HepG2 (cell line): ENCODE measurements around the gene NR2F1.

Experiments used
- CTCF ChIP-seq: sonication (generic); formaldehyde crosslinking; IDR thresholded peaks from 2 replicates; pipeline ENCODE4 v1.5.0; 2020; ENCODE audit warnings: mild to moderate bottlenecking, missing genetic modification reagents, moderate library complexity
- EP300 ChIP-seq, 3 experiments: sonication (generic) in 1 of 3; formaldehyde crosslinking in 1 of 3; IDR thresholded peaks; 2 replicates each; pipeline versions ENCODE4 v1.5.1 to v1.6.1; 2011 to 2020; ENCODE audit warnings: low read depth in 2 of 3, low read length in 2 of 3, borderline replicate concordance in 1 of 3, improper control_type of control experiment in 1 of 3, mild to moderate bottlenecking in 1 of 3, missing genetic modification reagents in 1 of 3, moderate library complexity in 1 of 3
- ESRRA ChIP-seq: sonication (generic); formaldehyde crosslinking; IDR thresholded peaks from 2 replicates; pipeline ENCODE4 v1.5.1; 2020; ENCODE audit warnings: mild to moderate bottlenecking, low read depth, missing genetic modification reagents
- HMGXB4 ChIP-seq, 2 experiments: sonication (generic) in 1 of 2; formaldehyde crosslinking in 1 of 2; IDR thresholded peaks; 2 replicates each; pipeline versions ENCODE4 v1.4.0 to v1.6.1; 2018 to 2020; ENCODE audit warnings: missing genetic modification reagents in 2 of 2, borderline replicate concordance in 1 of 2, low read depth in 1 of 2, mild to moderate bottlenecking in 1 of 2, missing biosample characterization in 1 of 2
- REST ChIP-seq, 2 experiments: IDR thresholded peaks; 2 replicates each; pipeline ENCODE4 v1.6.1; 2011 to 2012; ENCODE audit warnings: low read length in 2 of 2, borderline replicate concordance in 1 of 2, low read depth in 1 of 2, mild to moderate bottlenecking in 1 of 2, moderate library complexity in 1 of 2
- SP2 ChIP-seq: sonication (generic); formaldehyde crosslinking; IDR thresholded peaks from 2 replicates; pipeline ENCODE4 v1.5.1; 2020; ENCODE audit warnings: mild to moderate bottlenecking, missing genetic modification reagents
- USF2 ChIP-seq, 2 experiments: sonication (generic) in 1 of 2; formaldehyde crosslinking in 1 of 2; IDR thresholded peaks; 2 replicates each; pipeline versions ENCODE4 v1.5.1 to v1.6.1; 2011 to 2020; ENCODE audit warnings: borderline replicate concordance in 1 of 2, low read depth in 1 of 2, low read length in 1 of 2, mild to moderate bottlenecking in 1 of 2, missing genetic modification reagents in 1 of 2, moderate library complexity in 1 of 2
- ZBTB44 ChIP-seq: sonication (generic); formaldehyde crosslinking; IDR thresholded peaks from 2 replicates; pipeline ENCODE4 v1.4.0; 2020; ENCODE audit warnings: missing genetic modification reagents
- ZNF275 ChIP-seq: sonication (generic); formaldehyde crosslinking; IDR thresholded peaks from 2 replicates; pipeline ENCODE4 v1.8.0; 2022; ENCODE audit warnings: missing genetic modification reagents, mild to moderate bottlenecking, inconsistent platforms, borderline replicate concordance

DNA sequence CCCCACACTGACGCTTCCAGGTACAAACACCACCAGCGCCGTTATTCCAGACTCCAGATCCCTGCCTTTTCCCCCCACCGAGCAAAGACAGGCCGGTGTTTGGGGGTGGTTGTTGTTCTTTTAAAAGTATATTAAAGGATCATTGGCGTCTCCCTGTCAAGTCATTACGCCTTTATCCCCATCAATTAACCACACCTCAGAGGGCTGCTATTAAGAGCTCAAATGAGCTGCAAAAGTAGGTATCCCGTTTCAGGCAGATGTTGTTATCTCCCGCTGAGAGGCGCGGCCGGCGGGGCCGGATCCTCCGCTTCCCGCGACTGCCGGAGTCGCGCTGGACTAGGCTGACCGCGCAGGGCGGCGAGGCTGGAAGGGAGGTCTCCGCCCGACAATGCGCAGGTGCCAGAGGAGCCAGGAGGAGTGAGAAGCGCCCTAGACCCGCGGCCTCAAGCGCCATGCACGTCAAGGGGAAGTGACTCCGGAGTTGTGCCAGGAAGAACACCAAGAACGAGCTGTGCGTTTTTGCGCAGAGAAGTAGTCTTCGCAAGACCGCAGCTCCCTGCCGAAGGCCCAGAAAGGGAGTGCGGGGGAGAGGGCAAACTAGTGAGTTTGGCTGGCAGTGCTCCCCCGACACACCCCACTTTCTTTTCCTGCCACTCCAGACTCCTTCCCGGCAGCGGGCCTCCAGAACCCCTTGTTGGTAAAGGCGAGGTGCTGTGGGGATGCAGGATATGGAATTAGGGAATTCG, 10.2 kb upstream of the NR2F1 start:
- no peak for TF ChIP-seq HMGXB4 (CRISPR knock-in tag; IDR thresholded peaks at IDR 0.05; ENCODE audit: borderline replicate concordance in 1 of 2, low read depth in 1 of 2)
- no peak for TF ChIP-seq CTCF
- TF ChIP-seq ZBTB44 (CRISPR knock-in tag) = no peak
- TF ChIP-seq USF2 (IDR thresholded peaks at IDR 0.05; ENCODE audit: low read depth, low read length) = no peak
- no peak for TF ChIP-seq USF2 (CRISPR knock-in tag; IDR thresholded peaks at IDR 0.05; ENCODE audit: borderline replicate concordance)
- TF ChIP-seq EP300 (IDR thresholded peaks at IDR 0.05; ENCODE audit: low read depth in 2 of 2, low read length in 2 of 2) = no peak
- TF ChIP-seq EP300 (CRISPR knock-in tag; IDR thresholded peaks at IDR 0.05; ENCODE audit: borderline replicate concordance) = no peak
- no peak for TF ChIP-seq REST (IDR thresholded peaks at IDR 0.05; ENCODE audit: borderline replicate concordance in 1 of 2, low read depth in 1 of 2, low read length in 2 of 2)
- no peak for TF ChIP-seq ESRRA
- no peak for TF ChIP-seq ZNF275
- TF ChIP-seq SP2 (CRISPR knock-in tag) = no peak
